Activated naive CD8-positive, alpha-beta T cell treated with anti-CD3 and anti-CD28 coated beads, Interleukin-2, amount 50 U/mL, for 24 hours (primary cell): ENCODE data around the gene ACP4.

Experiments
- ATAC-seq: fragments of 150-1000 bp; cut with Tn5 transposase; one replicate; pipeline ENCODE4 v1.10.0; 2021
- DNase-seq: peaks from one replicate; pipeline ENCODE4 v3.0.0; 2021
- H3K27ac Mint-ChIP-seq: one replicate; pipeline ENCODE4 v1.8.0; 2021; ENCODE audit warnings: mild to moderate bottlenecking, mixed read lengths
- H3K27me3 Mint-ChIP-seq: one replicate; pipeline ENCODE4 v1.8.0; 2021; ENCODE audit warnings: mixed read lengths
- H3K36me3 Mint-ChIP-seq: one replicate; pipeline ENCODE4 v1.8.0; 2021; ENCODE audit warnings: low read depth, mixed read lengths
- H3K4me1 Mint-ChIP-seq: one replicate; pipeline ENCODE4 v1.8.0; 2021; ENCODE audit warnings: mixed read lengths
- H3K4me3 Mint-ChIP-seq: one replicate; pipeline ENCODE4 v1.8.0; 2021; ENCODE audit warnings: mild to moderate bottlenecking, moderate library complexity, mixed read lengths
- H3K9me3 Mint-ChIP-seq: one replicate; pipeline ENCODE4 v1.8.0; 2021; ENCODE audit warnings: mixed read lengths

The ACP4 gene

GRCh38 chr19:50818859-50819472, 28.8 kb downstream of the ACP4 start:
- Mint-ChIP-seq H3K4me3 (peak overlapping the region; percentile 71), H3K27ac (no peak overlapping the region), H3K9me3 (no peaks in the 10 kb centered on the region), H3K36me3 (no peaks in the 10 kb centered on the region), H3K4me1 (peaks cover 48% of the 10 kb centered on the region), H3K27me3 (peaks cover 69% of the 10 kb centered on the region)
- DNase-seq: no peak
- no peak for ATAC-seq

GRCh38 chr19:50819636-50820035, 29.4 kb downstream of the ACP4 start:
- Mint-ChIP-seq H3K27me3 (peaks cover 71% of the 10 kb centered on the region), H3K4me1 (peaks cover 48% of the 10 kb centered on the region), H3K4me3 (peak overlapping the region; percentile 52)

GRCh38 chr19:50820086-50820485, 29.9 kb downstream of the ACP4 start:
- peaks cover 69% of the 10 kb centered on the region for H3K27me3 Mint-ChIP-seq
- H3K36me3 Mint-ChIP-seq: no peaks in the 10 kb centered on the region
- no peak overlapping the region for H3K27ac Mint-ChIP-seq
- DNase-seq (no peak), ATAC-seq (no peak)
- no peaks in the 10 kb centered on the region for H3K9me3 Mint-ChIP-seq
- H3K4me3 Mint-ChIP-seq: peak overlapping the region; percentile 52
- H3K4me1 Mint-ChIP-seq: peaks cover 48% of the 10 kb centered on the region

More at GRCh38 chr19:50819636-50820035, 29.4 kb downstream of the ACP4 start:
- ATAC-seq (no peak), DNase-seq (no peak)
- no peaks in the 10 kb centered on the region for H3K36me3 Mint-ChIP-seq
- no peak overlapping the region for H3K27ac Mint-ChIP-seq
- no peaks in the 10 kb centered on the region for H3K9me3 Mint-ChIP-seq

- H3K9me3 Mint-ChIP-seq: no peaks in the 10 kb centered on the region
- peaks cover 68% of the 10 kb centered on the region for H3K27me3 Mint-ChIP-seq
- peak overlapping the region; percentile 52 for H3K4me3 Mint-ChIP-seq
- no peaks in the 10 kb centered on the region for H3K36me3 Mint-ChIP-seq
- no peak overlapping the region for H3K27ac Mint-ChIP-seq
- DNase-seq (no peak), ATAC-seq (no peak)
- H3K4me1 Mint-ChIP-seq: peaks cover 48% of the 10 kb centered on the region
Observed at GRCh38 chr19:50820549-50821247, 30.5 kb downstream of the ACP4 start.

- Mint-ChIP-seq H3K4me3 (no peak overlapping the region), H3K36me3 (no peaks in the 10 kb centered on the region), H3K4me1 (peaks cover 47% of the 10 kb centered on the region), H3K27me3 (peaks cover 66% of the 10 kb centered on the region), H3K9me3 (no peaks in the 10 kb centered on the region), H3K27ac (no peak overlapping the region)
- ATAC-seq (no peak), DNase-seq (no peak)
Observed at GRCh38 chr19:50821248-50821612, 31.0 kb downstream of the ACP4 start.

GRCh38 chr19:50821622-50822021, 31.4 kb downstream of the ACP4 start:
- DNase-seq: no peak
- no peaks in the 10 kb centered on the region for H3K9me3 Mint-ChIP-seq
- H3K27ac Mint-ChIP-seq: no peak overlapping the region
- H3K4me3 Mint-ChIP-seq: no peak overlapping the region
- no peak for ATAC-seq
- H3K27me3 Mint-ChIP-seq: peaks cover 67% of the 10 kb centered on the region
- peaks cover 44% of the 10 kb centered on the region for H3K4me1 Mint-ChIP-seq
- no peaks in the 10 kb centered on the region for H3K36me3 Mint-ChIP-seq

- H3K27ac Mint-ChIP-seq: no peak overlapping the region
- H3K36me3 Mint-ChIP-seq: no peaks in the 10 kb centered on the region
- H3K27me3 Mint-ChIP-seq: peaks cover 66% of the 10 kb centered on the region
- no peak for DNase-seq
- peaks cover 32% of the 10 kb centered on the region for H3K4me1 Mint-ChIP-seq
- no peak for ATAC-seq
- H3K4me3 Mint-ChIP-seq: no peak overlapping the region
- no peaks in the 10 kb centered on the region for H3K9me3 Mint-ChIP-seq
Observed at GRCh38 chr19:50822661-50823208, 32.5 kb downstream of the ACP4 start.

- Mint-ChIP-seq H3K27ac (no peak within 1 kb of the TSS), H3K4me3 (no peak within 1 kb of the TSS), H3K27me3 (peaks cover 65% of the 10 kb centered on the region), H3K4me1 (peaks cover 25% of the 10 kb centered on the region), H3K36me3 (no peaks in the 10 kb centered on the region), H3K9me3 (no peaks in the 10 kb centered on the region)
- DNase-seq (no peak), ATAC-seq (no peak)
Observed at GRCh38 chr19:50823389-50824042, 33.3 kb downstream of the ACP4 start, which contains the start of gene KLK1. Gene KLK1, minus strand, starts transcription at chr19:50823787. Its CDS starts 39 bp downstream, at chr19:50823748.

- peaks cover 43% of the 10 kb centered on the region for H3K27me3 Mint-ChIP-seq
- H3K4me1 Mint-ChIP-seq: peaks cover 3% of the 10 kb centered on the region
- no peak overlapping the region for H3K27ac Mint-ChIP-seq
- no peak overlapping the region for H3K4me3 Mint-ChIP-seq
- no peaks in the 10 kb centered on the region for H3K9me3 Mint-ChIP-seq
- DNase-seq (no peak), ATAC-seq (no peak)
- no peaks in the 10 kb centered on the region for H3K36me3 Mint-ChIP-seq
Observed at GRCh38 chr19:50826492-50827240, 36.5 kb downstream of the ACP4 start.

- Mint-ChIP-seq H3K36me3 (no peaks in the 10 kb centered on the region), H3K9me3 (no peaks in the 10 kb centered on the region), H3K4me1 (no peaks in the 10 kb centered on the region), H3K27me3 (peaks cover 37% of the 10 kb centered on the region), H3K27ac (no peak overlapping the region), H3K4me3 (no peak overlapping the region)
- DNase-seq (no peak), ATAC-seq (no peak)
Observed at GRCh38 chr19:50827476-50827875, 37.3 kb downstream of the ACP4 start.

GRCh38 chr19:50829801-50830200, 39.6 kb downstream of the ACP4 start:
- Mint-ChIP-seq H3K9me3 (no peaks in the 10 kb centered on the region), H3K27me3 (peaks cover 38% of the 10 kb centered on the region), H3K36me3 (no peaks in the 10 kb centered on the region), H3K4me1 (no peaks in the 10 kb centered on the region), H3K4me3 (no peak overlapping the region), H3K27ac (no peak overlapping the region)
- no peak for ATAC-seq
- DNase-seq: no peak

- H3K9me3 Mint-ChIP-seq: no peaks in the 10 kb centered on the region
- H3K27ac Mint-ChIP-seq: no peak overlapping the region
- H3K27me3 Mint-ChIP-seq: peaks cover 41% of the 10 kb centered on the region
- H3K4me1 Mint-ChIP-seq: peaks cover 3% of the 10 kb centered on the region
- H3K4me3 Mint-ChIP-seq: no peak overlapping the region
- no peak for DNase-seq
- no peaks in the 10 kb centered on the region for H3K36me3 Mint-ChIP-seq
- no peak for ATAC-seq
Observed at GRCh38 chr19:50830266-50831025, 40.2 kb downstream of the ACP4 start.

GRCh38 chr19:50831026-50831396, 40.8 kb downstream of the ACP4 start:
- ATAC-seq (no peak), DNase-seq (no peak)
- H3K4me3 Mint-ChIP-seq: no peak overlapping the region
- H3K27ac Mint-ChIP-seq: no peak overlapping the region
- no peaks in the 10 kb centered on the region for H3K9me3 Mint-ChIP-seq
- peaks cover 5% of the 10 kb centered on the region for H3K4me1 Mint-ChIP-seq
- peaks cover 42% of the 10 kb centered on the region for H3K27me3 Mint-ChIP-seq
- no peaks in the 10 kb centered on the region for H3K36me3 Mint-ChIP-seq

GRCh38 chr19:50832666-50833065, 42.5 kb downstream of the ACP4 start:
- no peak for DNase-seq
- Mint-ChIP-seq H3K4me1 (peaks cover 9% of the 10 kb centered on the region), H3K36me3 (no peaks in the 10 kb centered on the region), H3K4me3 (no peak overlapping the region), H3K9me3 (no peaks in the 10 kb centered on the region), H3K27me3 (peaks cover 47% of the 10 kb centered on the region), H3K27ac (no peak overlapping the region)
- no peak for ATAC-seq
